GM20431 (cell line): Measurements from ENCODE around the gene SETD3.

Experiments
- in situ Hi-C: fragments of 300-500 bp; cut with MseI, MboI; formaldehyde crosslinking; loops from one replicate; pipeline ENCODE4 v1.15.0; 2020; ENCODE audit warnings: low sequenced_read_pairs; ENCODE audit not compliant: unreplicated experiment

The SETD3 gene

GRCh38 chr14:99380991-99381687, 99.5 kb downstream of the SETD3 start:
- in situ Hi-C loops, result no loop called here

- in situ Hi-C loops, result no loop called here
Observed at GRCh38 chr14:99380402-99380801, 100.3 kb downstream of the SETD3 start.

GRCh38 chr14:99378782-99379214, 101.9 kb downstream of the SETD3 start:
- in situ Hi-C loops, result no loop called here

- in situ Hi-C loops, result no loop called here
Observed at GRCh38 chr14:99377951-99378350, 102.7 kb downstream of the SETD3 start.

- in situ Hi-C loops, result no loop called here
Observed at GRCh38 chr14:99374964-99375363, 105.7 kb downstream of the SETD3 start.

GRCh38 chr14:99363616-99364290, 116.9 kb downstream of the SETD3 start:
- in situ Hi-C loops, result no loop called here

GRCh38 chr14:99363051-99363450, 117.6 kb downstream of the SETD3 start:
- in situ Hi-C loops, result no loop called here

GRCh38 chr14:99361596-99362215, 119.0 kb downstream of the SETD3 start:
- in situ Hi-C loops, result no loop called here

GRCh38 chr14:99360774-99361595, 119.7 kb downstream of the SETD3 start:
- in situ Hi-C loops, result no loop called here

- in situ Hi-C loops, result no loop called here
Observed at GRCh38 chr14:99359906-99360305, 120.8 kb downstream of the SETD3 start.

- in situ Hi-C loops, result no loop called here
Observed at GRCh38 chr14:99357916-99358390, 122.7 kb downstream of the SETD3 start.

- in situ Hi-C loops, result no loop called here
Observed at GRCh38 chr14:99357151-99357915, 123.3 kb downstream of the SETD3 start.

- in situ Hi-C loops, result no loop called here
Observed at GRCh38 chr14:99356031-99356608, 124.5 kb downstream of the SETD3 start.

GRCh38 chr14:99354166-99354875, 126.3 kb downstream of the SETD3 start:
- in situ Hi-C loops, result no loop called here

GRCh38 chr14:99352688-99353280, 127.9 kb downstream of the SETD3 start:
- in situ Hi-C loops, result no loop called here

- in situ Hi-C loops, result no loop called here
Observed at GRCh38 chr14:99351166-99352007, 129.3 kb downstream of the SETD3 start.

GRCh38 chr14:99350751-99351150, 129.9 kb downstream of the SETD3 start:
- in situ Hi-C loops, result no loop called here
